Measurements from ENCODE around the gene LRRC47. TPM values are rescaled to one million over a fixed set of nuclear protein-coding genes. Genes with fewer than 3 reads are reported as not detected.

Gene LRRC47
- total and polyA plus RNA-seq, 9 donors, result 26.7 to 60.7 (median 47.6) TPM

GRCh38 chr1:3789421-3790300 is 6.6 kb downstream of the LRRC47 start:
- Histone ChIP-seq H3K4me1 (ENCODE audit: insufficient read depth) (peaks cover 7% of the 10 kb centered on the region), H3K36me3 (no peaks in the 10 kb centered on the region), H3K27me3 (no peaks in the 10 kb centered on the region), H3K27ac (no peak overlapping the region), H3K9me3 (no peaks in the 10 kb centered on the region), H3K4me3 (no peak overlapping the region)
- intact Hi-C loops (cut with DNase I), result no loop called here
- DNase-seq, result no peak
- whole genome bisulfite sequencing, 3 donors, result 83 to 86% (median 85%) methylated on average over 34 of the region's 34 CpGs
- TF ChIP-seq CTCF (IDR thresholded peaks at IDR 0.05) (no peak), EP300 (IDR thresholded peaks at IDR 0.05) (no peak), POLR2A (IDR thresholded peaks at IDR 0.05) (no peak)

- Histone ChIP-seq H3K4me1 (ENCODE audit: insufficient read depth) (peaks cover 3% of the 10 kb centered on the region), H3K4me3 (no peak overlapping the region), H3K9me3 (no peaks in the 10 kb centered on the region), H3K36me3 (no peaks in the 10 kb centered on the region), H3K27ac (no peak overlapping the region), H3K27me3 (no peaks in the 10 kb centered on the region)
- 77 to 82% (median 79%) methylated on average over 14 to 16 of the region's 16 CpGs for WGBS, 3 donors
- intact Hi-C loops (cut with DNase I), result no loop called here
- DNase-seq, result no peak
- no peak for TF ChIP-seq EP300 (IDR thresholded peaks at IDR 0.05)
- TF ChIP-seq CTCF (IDR thresholded peaks at IDR 0.05), result no peak
- TF ChIP-seq POLR2A (IDR thresholded peaks at IDR 0.05), result no peak
These were observed 7.4 kb downstream of the LRRC47 start for GRCh38 chr1:3788756-3789420.

- WGBS, 3 donors, result 86 to 89% (median 86%) methylated on average over 26 of the region's 26 CpGs
- H3K4me1 ChIP-seq (ENCODE audit: insufficient read depth), result peaks cover 3% of the 10 kb centered on the region
- no peak for DNase-seq
These were observed 8.3 kb downstream of the LRRC47 start for GRCh38 chr1:3787745-3788605.

More at GRCh38 chr1:3787745-3788605, 8.3 kb downstream of the LRRC47 start:
- H3K4me3 ChIP-seq, result no peak overlapping the region
- intact Hi-C loops (cut with DNase I), result no loop called here
- H3K27me3 ChIP-seq, result no peaks in the 10 kb centered on the region
- H3K9me3 ChIP-seq, result no peaks in the 10 kb centered on the region
- no peak overlapping the region for H3K27ac ChIP-seq
- no peaks in the 10 kb centered on the region for H3K36me3 ChIP-seq
- TF ChIP-seq CTCF (IDR thresholded peaks at IDR 0.05) (no peak), EP300 (IDR thresholded peaks at IDR 0.05) (no peak), POLR2A (IDR thresholded peaks at IDR 0.05) (no peak)
